Tibial artery (tissue), 4 donors: ENCODE data around the gene MSL1.

Source experiments
- DNase-seq, 2 donors: peaks; one replicate each; pipeline ENCODE4 v3.0.0-alpha.2; 2019
- H3K27ac ChIP-seq, 2 donors: fragments of 200-600 bp; sonication (generic) in 1 of 2; 1 replicate in 1 of 2; 2 replicates in 1 of 2; pipeline ENCODE4 v1.5.1; 2018 to 2019; ENCODE audit warnings: mild to moderate bottlenecking in 1 of 2
- H3K27me3 ChIP-seq, 2 donors: fragments of 200-600 bp; sonication (generic) in 1 of 2; one replicate each; pipeline versions ENCODE4 v1.5.1 to v1.6.0; 2016 to 2019
- H3K36me3 ChIP-seq, 3 donors: fragments of 200-600 bp; sonication (generic) in 2 of 3; one replicate each; pipeline ENCODE4 v1.5.1; 2016 to 2019; ENCODE audit warnings: mild to moderate bottlenecking in 2 of 3
- H3K4me1 ChIP-seq, 4 donors: fragments of 200-600 bp; sonication (generic) in 2 of 4; 1 replicate in 3 of 4; 2 replicates in 1 of 4; pipeline ENCODE4 v1.5.1; 2016 to 2019
- H3K4me3 ChIP-seq, 2 donors: fragments of 200-600 bp; sonication (generic) in 1 of 2; 1 replicate in 1 of 2; 2 replicates in 1 of 2; pipeline ENCODE4 v1.5.1; 2018 to 2019; ENCODE audit warnings: mild to moderate bottlenecking in 2 of 2
- H3K9me3 ChIP-seq, 3 donors: fragments of 200-600 bp; sonication (generic) in 1 of 3; one replicate each; pipeline ENCODE4 v1.5.1; 2016 to 2019
- intact Hi-C: fragments of 100-400 bp; cut with DNase I; formaldehyde crosslinking; loops from one replicate; pipeline ENCODE4 v1.15.0; 2023; ENCODE audit warnings: low total_unique reads
- TF ChIP-seq, protein P1 (sequence below), 2 experiments: fragments of 200-600 bp in 1 of 2; fragments of 450-650 bp in 1 of 2; IDR thresholded peaks; one replicate each; pipeline ENCODE4 v1.5.1; 2017 to 2019; ENCODE audit warnings: antibody characterized with exemption in 2 of 2, mild to moderate bottlenecking in 1 of 2, moderate library complexity in 1 of 2

Gene MSL1

DNA sequence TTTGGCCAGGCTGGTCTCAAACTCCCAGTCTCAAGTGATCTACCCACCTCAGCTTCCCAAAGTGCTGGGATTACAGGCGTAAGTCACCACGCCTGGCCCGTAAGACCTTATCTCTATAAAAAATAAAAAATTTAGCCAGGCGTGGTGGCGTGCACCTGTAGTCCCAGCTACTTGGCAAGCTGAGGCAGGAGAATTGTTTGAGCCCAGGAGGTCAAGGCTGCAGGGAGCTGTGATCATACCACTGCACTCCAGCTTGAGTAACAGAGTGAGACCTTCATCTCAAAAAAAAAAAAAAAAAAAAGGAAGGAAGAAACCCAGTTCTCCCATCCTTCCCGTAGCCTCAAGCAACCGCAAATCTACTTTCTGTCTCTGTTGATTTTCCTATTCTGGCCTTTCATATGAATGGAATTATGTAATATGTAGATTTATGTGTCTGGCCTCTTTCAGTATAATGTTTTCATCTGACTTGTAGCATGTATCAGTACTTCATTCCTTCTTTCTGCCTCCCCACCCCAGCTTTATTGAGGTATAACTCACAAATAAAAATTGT lies 29.7 kb downstream of the MSL1 start:
- H3K27me3 ChIP-seq, result no peaks in the 10 kb centered on the region
- intact Hi-C loops, result loop anchor here (5.0 kb wide), 1 partner anchor 1851 kb away; no protein-coding TSS in a partner anchor
- H3K27ac ChIP-seq, result no peak overlapping the region
- H3K9me3 ChIP-seq, result no peaks in the 10 kb centered on the region
- no peak for DNase-seq
- TF ChIP-seq, protein P1, sequence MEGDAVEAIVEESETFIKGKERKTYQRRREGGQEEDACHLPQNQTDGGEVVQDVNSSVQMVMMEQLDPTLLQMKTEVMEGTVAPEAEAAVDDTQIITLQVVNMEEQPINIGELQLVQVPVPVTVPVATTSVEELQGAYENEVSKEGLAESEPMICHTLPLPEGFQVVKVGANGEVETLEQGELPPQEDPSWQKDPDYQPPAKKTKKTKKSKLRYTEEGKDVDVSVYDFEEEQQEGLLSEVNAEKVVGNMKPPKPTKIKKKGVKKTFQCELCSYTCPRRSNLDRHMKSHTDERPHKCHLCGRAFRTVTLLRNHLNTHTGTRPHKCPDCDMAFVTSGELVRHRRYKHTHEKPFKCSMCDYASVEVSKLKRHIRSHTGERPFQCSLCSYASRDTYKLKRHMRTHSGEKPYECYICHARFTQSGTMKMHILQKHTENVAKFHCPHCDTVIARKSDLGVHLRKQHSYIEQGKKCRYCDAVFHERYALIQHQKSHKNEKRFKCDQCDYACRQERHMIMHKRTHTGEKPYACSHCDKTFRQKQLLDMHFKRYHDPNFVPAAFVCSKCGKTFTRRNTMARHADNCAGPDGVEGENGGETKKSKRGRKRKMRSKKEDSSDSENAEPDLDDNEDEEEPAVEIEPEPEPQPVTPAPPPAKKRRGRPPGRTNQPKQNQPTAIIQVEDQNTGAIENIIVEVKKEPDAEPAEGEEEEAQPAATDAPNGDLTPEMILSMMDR (IDR thresholded peaks at IDR 0.05), result no peak
- H3K4me3 ChIP-seq, result no peak overlapping the region
- peaks cover 0 to 43% (median 9%) of the 10 kb centered on the region in 4 donors for H3K4me1 ChIP-seq
- peaks cover 28 to 85% (median 58%) of the 10 kb centered on the region in 3 donors for H3K36me3 ChIP-seq

DNA sequence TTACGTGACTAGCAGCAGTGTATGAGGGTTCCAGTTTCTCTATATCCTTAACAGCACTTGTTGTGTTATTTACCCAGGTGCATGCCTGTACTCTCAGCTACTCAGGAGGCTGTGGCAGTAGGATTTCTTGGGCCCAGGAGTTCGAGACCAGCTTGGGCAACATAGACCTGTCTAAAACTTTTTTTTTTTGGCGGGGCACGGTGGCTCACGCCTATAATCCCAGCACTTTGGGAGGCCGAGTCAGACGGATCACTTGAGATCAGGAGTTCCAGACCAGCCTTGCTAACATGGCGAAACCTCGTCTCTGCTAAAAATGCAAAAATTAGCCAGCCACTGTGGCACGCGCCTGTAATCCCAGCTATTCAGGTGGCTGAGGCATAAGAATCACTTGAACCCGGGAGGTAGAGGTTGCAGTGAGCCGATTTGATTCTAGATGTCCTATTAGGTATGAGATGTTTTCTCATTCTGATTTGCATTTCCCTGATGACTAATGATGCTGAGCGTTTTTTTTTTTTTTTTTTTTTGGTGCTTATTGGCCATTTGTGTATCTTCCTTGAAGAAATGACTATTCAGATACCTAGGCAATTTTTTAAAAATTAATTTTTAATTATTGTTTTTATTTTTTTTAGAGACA lies 31.9 kb downstream of the MSL1 start:
- no peak for DNase-seq
- Histone ChIP-seq H3K4me1 (peaks cover 0 to 40% (median 8%) of the 10 kb centered on the region in 4 donors), H3K9me3 (no peaks in the 10 kb centered on the region)

GRCh38 chr17:40157973-40158372 lies 36.2 kb downstream of the MSL1 start:
- Histone ChIP-seq H3K27ac (no peak overlapping the region), H3K36me3 (peaks cover 35 to 65% (median 38%) of the 10 kb centered on the region in 3 donors), H3K4me3 (no peak overlapping the region), H3K27me3 (no peaks in the 10 kb centered on the region), H3K9me3 (no peaks in the 10 kb centered on the region), H3K4me1 (peaks cover 0 to 28% (median 8%) of the 10 kb centered on the region in 4 donors)
- intact Hi-C loops, result no loop called here
- DNase-seq, result no peak
- TF ChIP-seq, protein P1 (IDR thresholded peaks at IDR 0.05), result no peak

More for the DNA sequence above, 31.9 kb downstream of the MSL1 start:
- Histone ChIP-seq H3K27me3 (no peaks in the 10 kb centered on the region), H3K4me3 (no peak overlapping the region), H3K36me3 (peaks cover 22 to 71% (median 51%) of the 10 kb centered on the region in 3 donors), H3K27ac (no peak overlapping the region)
- intact Hi-C loops, result loop anchor here (5.0 kb wide), 1 partner anchor 1849 kb away; no protein-coding TSS in a partner anchor
- TF ChIP-seq, protein P1 (IDR thresholded peaks at IDR 0.05), result no peak

DNA sequence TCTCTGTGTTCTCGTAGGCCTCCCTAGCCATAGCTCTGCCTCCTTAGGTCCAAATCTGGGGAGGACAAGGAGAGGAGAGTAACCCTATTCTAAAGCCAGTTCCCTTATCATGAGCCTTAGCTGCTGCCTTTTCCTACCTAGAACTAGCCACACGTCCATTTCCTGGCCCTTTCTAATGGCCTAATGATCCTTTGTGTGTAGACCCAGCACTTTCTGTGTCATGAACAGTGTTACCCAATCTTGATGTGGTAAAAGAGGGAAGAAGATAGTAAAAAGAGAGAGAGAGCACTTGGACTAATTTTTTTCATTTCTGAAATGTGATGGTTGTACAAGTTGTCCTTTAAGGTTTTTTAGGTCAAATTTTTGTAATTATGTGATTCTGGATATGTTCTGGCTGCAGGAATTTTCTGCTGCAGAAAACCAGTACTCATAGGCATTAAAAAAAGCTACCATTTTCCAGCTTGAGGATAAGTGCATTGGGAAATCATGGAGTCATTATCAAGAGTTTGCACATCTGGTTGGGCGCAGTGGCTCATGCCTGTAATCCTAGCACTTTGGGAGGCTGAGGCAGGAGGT lies 36.8 kb downstream of the MSL1 start:
- no peak overlapping the region for H3K4me3 ChIP-seq
- intact Hi-C loops, result no loop called here
- DNase-seq, result no peak
- no peaks in the 10 kb centered on the region for H3K9me3 ChIP-seq
- TF ChIP-seq, protein P1 (IDR thresholded peaks at IDR 0.05), result no peak
- peaks cover 35 to 65% (median 41%) of the 10 kb centered on the region in 3 donors for H3K36me3 ChIP-seq
- H3K27ac ChIP-seq, result no peak overlapping the region
- peaks cover 0 to 28% (median 8%) of the 10 kb centered on the region in 4 donors for H3K4me1 ChIP-seq
- no peaks in the 10 kb centered on the region for H3K27me3 ChIP-seq

DNA sequence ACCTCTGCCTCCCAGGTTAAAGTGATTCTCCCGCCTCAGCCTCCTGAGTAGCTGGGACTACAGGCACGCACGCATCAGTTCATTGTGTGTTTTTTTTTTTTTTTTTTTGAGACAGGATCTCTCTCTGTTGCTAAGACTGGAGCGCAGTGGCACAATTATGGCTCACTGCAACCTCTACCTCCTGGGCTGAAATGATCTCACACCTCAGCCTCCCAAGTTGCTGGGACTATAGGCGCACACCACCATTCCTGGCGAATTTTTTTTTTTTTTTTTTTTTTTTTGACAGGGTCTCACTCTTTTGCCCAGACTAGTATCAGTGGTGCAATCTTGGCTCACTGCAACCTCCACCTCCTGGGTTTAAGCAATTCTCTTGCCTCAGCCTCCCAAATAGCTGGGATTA lies 37.7 kb downstream of the MSL1 start:
- intact Hi-C loops, result no loop called here

More for the DNA sequence above, 37.7 kb downstream of the MSL1 start:
- peaks cover 0 to 24% (median 8%) of the 10 kb centered on the region in 4 donors for H3K4me1 ChIP-seq
- no peak for DNase-seq
- TF ChIP-seq, protein P1 (IDR thresholded peaks at IDR 0.05), result no peak
- H3K36me3 ChIP-seq, result peaks cover 37 to 65% (median 47%) of the 10 kb centered on the region in 3 donors
- no peaks in the 10 kb centered on the region for H3K27me3 ChIP-seq
- H3K9me3 ChIP-seq, result no peaks in the 10 kb centered on the region
- H3K4me3 ChIP-seq, result no peak overlapping the region
- no peak overlapping the region for H3K27ac ChIP-seq
